Testis (tissue), 3 donors: ENCODE results near the gene TRH. TPM values are rescaled to one million over a fixed set of nuclear protein-coding genes. Genes with fewer than 3 reads are reported as not detected.
A peak's percentile ranks its signal among the peaks of the same experiment; 100 is the strongest.
"Not testable (repeated sequence)": the region's sequence is repeated elsewhere in the genome, so short reads cannot be mapped to it uniquely, and the experiment has no call there.

Experiments used
- DNase-seq: peaks from one replicate; pipeline ENCODE4 v3.0.0-alpha.2; 2019
- H3K27ac ChIP-seq, 2 donors: fragments of 200-600 bp; sonication (generic); one replicate each; pipeline ENCODE4 v1.5.1; 2019
- H3K27me3 ChIP-seq: fragments of 200-600 bp; sonication (generic); one replicate; pipeline ENCODE4 v1.5.1; 2019
- H3K36me3 ChIP-seq: fragments of 200-600 bp; sonication (generic); one replicate; pipeline ENCODE4 v1.5.1; 2017; ENCODE audit warnings: low read depth; ENCODE audit errors: missing control alignments
- H3K4me1 ChIP-seq: fragments of 200-600 bp; sonication (generic); one replicate; pipeline ENCODE4 v1.5.1; 2019
- H3K4me3 ChIP-seq, 2 donors: fragments of 200-600 bp; sonication (generic); one replicate each; pipeline ENCODE4 v1.5.1; 2017 to 2019
- H3K9me3 ChIP-seq: fragments of 200-600 bp; sonication (generic); one replicate; pipeline ENCODE4 v1.5.1; 2017
- POLR2A ChIP-seq: fragments of 450-650 bp; IDR thresholded peaks from one replicate; pipeline ENCODE4 v1.6.1; 2017; ENCODE audit warnings: antibody characterized with exemption, mild to moderate bottlenecking, moderate library complexity
- WGBS, 2 donors: methylation state at CpG; one replicate each; pipeline ENCODE4 v1.1.5; 2018; 5-methylcytosine and 5-hydroxymethylcytosine counted together
- intact Hi-C: fragments of 100-400 bp; cut with DNase I; formaldehyde crosslinking; loops from one replicate; pipeline ENCODE4 v1.15.1; 2023; ENCODE audit warnings: low total_unique reads
- polyA plus RNA-seq: library from polyadenylated mRNA; stranded (reverse); fragments of 350-450 nt; fragmentation: Illumina TruSeq; extraction: RNeasy Lipid Tissue Mini Kit (QIAGEN cat#74804); gene quantifications from one replicate; pipeline ENCODE4 v1.2.3, GENCODE V29; 2014; ENCODE audit warnings: low read depth, low replicate concordance; ENCODE audit not compliant: insufficient read depth
- total RNA-seq, 2 donors: library from RNA; depleted of rRNA; stranded (reverse); fragments of >200 nt; gene quantifications; one replicate each; pipeline ENCODE4 v1.2.3, GENCODE V29; 2016
- TF ChIP-seq, protein P1 (sequence below), 3 experiments: fragments of 450-650 bp in 2 of 3; fragments of 200-600 bp in 1 of 3; sonication (generic) in 1 of 3; IDR thresholded peaks; one replicate each; pipeline ENCODE4 v1.5.1; 2016 to 2019; ENCODE audit warnings: antibody characterized with exemption in 3 of 3, mild to moderate bottlenecking in 2 of 3, moderate library complexity in 1 of 3

TRH gene
- total and polyA plus RNA-seq, 3 donors from 2014 or later = 0.87 to 2.1 (median 1.8) TPM

- 70 to 71% methylated on average over 10 of the region's 10 CpGs for WGBS, 2 donors
- TF ChIP-seq, protein P1, sequence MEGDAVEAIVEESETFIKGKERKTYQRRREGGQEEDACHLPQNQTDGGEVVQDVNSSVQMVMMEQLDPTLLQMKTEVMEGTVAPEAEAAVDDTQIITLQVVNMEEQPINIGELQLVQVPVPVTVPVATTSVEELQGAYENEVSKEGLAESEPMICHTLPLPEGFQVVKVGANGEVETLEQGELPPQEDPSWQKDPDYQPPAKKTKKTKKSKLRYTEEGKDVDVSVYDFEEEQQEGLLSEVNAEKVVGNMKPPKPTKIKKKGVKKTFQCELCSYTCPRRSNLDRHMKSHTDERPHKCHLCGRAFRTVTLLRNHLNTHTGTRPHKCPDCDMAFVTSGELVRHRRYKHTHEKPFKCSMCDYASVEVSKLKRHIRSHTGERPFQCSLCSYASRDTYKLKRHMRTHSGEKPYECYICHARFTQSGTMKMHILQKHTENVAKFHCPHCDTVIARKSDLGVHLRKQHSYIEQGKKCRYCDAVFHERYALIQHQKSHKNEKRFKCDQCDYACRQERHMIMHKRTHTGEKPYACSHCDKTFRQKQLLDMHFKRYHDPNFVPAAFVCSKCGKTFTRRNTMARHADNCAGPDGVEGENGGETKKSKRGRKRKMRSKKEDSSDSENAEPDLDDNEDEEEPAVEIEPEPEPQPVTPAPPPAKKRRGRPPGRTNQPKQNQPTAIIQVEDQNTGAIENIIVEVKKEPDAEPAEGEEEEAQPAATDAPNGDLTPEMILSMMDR (IDR thresholded peaks at IDR 0.05) = no peak
- TF ChIP-seq POLR2A = no peak
- Histone ChIP-seq H3K27me3 (no peaks in the 10 kb centered on the region), H3K9me3 (no peaks in the 10 kb centered on the region), H3K36me3 (no peaks in the 10 kb centered on the region), H3K27ac (no peak overlapping the region), H3K4me1 (no peaks in the 10 kb centered on the region), H3K4me3 (no peak overlapping the region)
- no peak for DNase-seq
- intact Hi-C loops = no loop called here
Measured at GRCh38 chr3:129988429-129988828, 13.9 kb downstream of the TRH start.

DNA sequence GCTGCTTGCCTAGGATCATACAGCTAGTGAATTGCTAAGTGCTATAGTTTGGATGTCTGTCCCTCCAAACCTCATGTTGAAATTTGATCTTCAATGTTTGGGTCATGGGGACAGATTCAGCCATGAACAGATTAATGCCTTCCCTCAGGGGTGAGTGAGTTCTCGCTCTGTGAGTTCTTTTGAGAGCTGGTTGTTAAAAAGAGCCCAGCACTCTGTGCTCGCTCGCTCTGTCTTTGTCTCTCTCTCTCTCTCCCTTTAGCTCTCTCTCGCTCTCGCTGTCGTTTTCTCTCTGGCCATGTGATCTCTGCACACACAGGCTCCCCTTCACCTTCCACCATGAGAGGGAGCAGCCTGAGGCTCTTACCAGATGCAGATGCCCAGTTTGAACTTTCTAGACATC lies 14.9 kb downstream of the TRH start:
- intact Hi-C loops = no loop called here
- Histone ChIP-seq H3K4me3 (no peak overlapping the region), H3K27me3 (no peaks in the 10 kb centered on the region), H3K36me3 (no peaks in the 10 kb centered on the region), H3K27ac (no peak overlapping the region), H3K4me1 (no peaks in the 10 kb centered on the region), H3K9me3 (no peaks in the 10 kb centered on the region)
- WGBS, 2 donors = 79% methylated on average over 6 of the region's 6 CpGs
- DNase-seq = no peak
- TF ChIP-seq, protein P1 (IDR thresholded peaks at IDR 0.05) = no peak
- TF ChIP-seq POLR2A = no peak

- no peak for DNase-seq
- Histone ChIP-seq H3K4me3 (no peak overlapping the region), H3K36me3 (no peaks in the 10 kb centered on the region), H3K27me3 (no peaks in the 10 kb centered on the region), H3K4me1 (no peaks in the 10 kb centered on the region), H3K9me3 (no peaks in the 10 kb centered on the region), H3K27ac (no peak overlapping the region)
- 57 to 100% methylated on average over 2 to 3 of the region's 3 CpGs for WGBS, 2 donors
- TF ChIP-seq, protein P1 (IDR thresholded peaks at IDR 0.05) = peak in 1 of 3 experiments; percentile 11
- no peak for TF ChIP-seq POLR2A
- intact Hi-C loops = no loop called here
Measured at GRCh38 chr3:129992781-129993180, 18.3 kb downstream of the TRH start.

GRCh38 chr3:129994883-129995559 lies 20.5 kb downstream of the TRH start:
- Histone ChIP-seq H3K4me1 (no peaks in the 10 kb centered on the region), H3K27ac (no peak overlapping the region), H3K27me3 (no peaks in the 10 kb centered on the region), H3K4me3 (no peak overlapping the region), H3K9me3 (no peaks in the 10 kb centered on the region), H3K36me3 (no peaks in the 10 kb centered on the region)
- TF ChIP-seq, protein P1 (IDR thresholded peaks at IDR 0.05) = no peak
- no peak for TF ChIP-seq POLR2A
- intact Hi-C loops = no loop called here
- WGBS, 2 donors = 60 to 75% methylated on average over 5 of the region's 5 CpGs
- no peak for DNase-seq

DNA sequence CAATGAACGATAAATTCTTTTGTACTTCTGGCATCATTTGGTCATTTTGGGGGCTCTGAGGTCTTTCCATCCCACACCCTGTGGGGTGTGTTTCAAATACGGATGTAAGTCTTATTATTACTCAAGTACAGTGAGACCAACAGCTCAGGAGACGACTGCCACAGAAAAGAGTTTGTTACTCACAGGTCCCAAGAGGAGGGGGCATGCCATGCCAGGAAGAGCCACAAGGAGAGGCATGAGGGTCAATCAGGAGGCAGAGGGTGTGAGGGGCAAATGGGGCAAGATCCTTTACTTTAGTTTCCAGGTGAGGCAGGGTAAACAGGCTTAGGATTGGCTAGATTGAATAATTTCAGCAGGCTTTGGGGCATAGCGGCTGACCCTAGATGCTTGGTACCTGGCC lies 21.6 kb downstream of the TRH start:
- Histone ChIP-seq H3K27me3 (no peaks in the 10 kb centered on the region), H3K4me1 (no peaks in the 10 kb centered on the region), H3K4me3 (no peak overlapping the region), H3K36me3 (no peaks in the 10 kb centered on the region), H3K9me3 (no peaks in the 10 kb centered on the region), H3K27ac (no peak overlapping the region)
- TF ChIP-seq, protein P1 (IDR thresholded peaks at IDR 0.05) = no peak
- no peak for TF ChIP-seq POLR2A
- DNase-seq = no peak
- WGBS, 2 donors = 92 to 94% methylated on average over 4 of the region's 4 CpGs
- intact Hi-C loops = no loop called here

- H3K27ac ChIP-seq, H3K4me1 ChIP-seq, H3K36me3 ChIP-seq, H3K4me3 ChIP-seq, H3K9me3 ChIP-seq, intact Hi-C loops, H3K27me3 ChIP-seq, DNase-seq: not testable (repeated sequence)
- 68 to 100% methylated on average over 2 to 5 of the region's 5 CpGs for WGBS, 2 donors
Measured at GRCh38 chr3:129999176-129999575, 24.7 kb downstream of the TRH start.
